GF-D8 (cell line): ENCODE results near the gene PANK1.
"Not testable (repeated sequence)": the region's sequence is repeated elsewhere in the genome, so short reads cannot be mapped to it uniquely, and the experiment has no call there.

Source experiments
- DNase-seq: peaks from one replicate; lab custom pipeline; 2025; lab: John Stamatoyannopoulos, UW

The PANK1 gene

GRCh38 chr10:89566992-89567391 is 78.0 kb downstream of the PANK1 start:
- DNase-seq: no peak

- no peak for DNase-seq
These were observed 78.7 kb downstream of the PANK1 start for GRCh38 chr10:89566095-89566950.

GRCh38 chr10:89565180-89565579 is 79.9 kb downstream of the PANK1 start:
- no peak for DNase-seq

GRCh38 chr10:89563861-89564478 is 81.1 kb downstream of the PANK1 start:
- no peak for DNase-seq

- DNase-seq: no peak
These were observed 81.7 kb downstream of the PANK1 start for GRCh38 chr10:89563311-89563710.

GRCh38 chr10:89556600-89556999 is 88.4 kb downstream of the PANK1 start:
- no peak for DNase-seq

GRCh38 chr10:89555688-89556445 is 89.2 kb downstream of the PANK1 start:
- no peak for DNase-seq

GRCh38 chr10:89554433-89554832 is 90.6 kb downstream of the PANK1 start:
- DNase-seq: no peak

- no peak for DNase-seq
These were observed 91.8 kb downstream of the PANK1 start for GRCh38 chr10:89553064-89553734.

- DNase-seq: no peak
These were observed 92.8 kb downstream of the PANK1 start for GRCh38 chr10:89552213-89552612.

- DNase-seq: no peak
These were observed 94.5 kb downstream of the PANK1 start for GRCh38 chr10:89550509-89550908.

GRCh38 chr10:89549510-89549909 is 95.5 kb downstream of the PANK1 start:
- DNase-seq: no peak

- DNase-seq: peak; percentile 5
These were observed 96.4 kb downstream of the PANK1 start for GRCh38 chr10:89548673-89549072.

- DNase-seq: no peak
These were observed 97.1 kb downstream of the PANK1 start for GRCh38 chr10:89547853-89548513.

- not testable (repeated sequence) for DNase-seq
These were observed 98.4 kb downstream of the PANK1 start for GRCh38 chr10:89546651-89547050.

- DNase-seq: no peak
These were observed 101.2 kb downstream of the PANK1 start for GRCh38 chr10:89543841-89544240.

GRCh38 chr10:89540420-89540949 is 104.6 kb downstream of the PANK1 start:
- no peak for DNase-seq

GRCh38 chr10:89537364-89537763 is 107.7 kb downstream of the PANK1 start:
- DNase-seq: no peak

- DNase-seq: no peak
These were observed 109.1 kb downstream of the PANK1 start for GRCh38 chr10:89536013-89536354.

- DNase-seq: no peak
These were observed 109.7 kb downstream of the PANK1 start, which contains the start of gene SLC16A12 for GRCh38 chr10:89535171-89536012. SLC16A12 (minus strand) TSS chr10:89535594; CDS start chr10:89462578, 73,016 bp downstream.

- no peak for DNase-seq
These were observed 110.2 kb downstream of the PANK1 start for GRCh38 chr10:89534826-89535166.
